Activated CD4-positive, alpha-beta T cell treated with anti-CD3 and anti-CD28 coated beads for 4 hours (primary cell): ENCODE measurements around the gene GRIK1.

ENCODE experiments used
- DNase-seq, 2 donors: peaks; one replicate each; pipeline ENCODE4 v3.0.0-alpha.2; 2020

Gene GRIK1

GRCh38 chr21:29660047-29660720 is 279.6 kb downstream of the GRIK1 start:
- no peak for DNase-seq

GRCh38 chr21:29658934-29659203 is 280.9 kb downstream of the GRIK1 start:
- no peak for DNase-seq

- DNase-seq: no peak
Measured at GRCh38 chr21:29658177-29658933, 281.4 kb downstream of the GRIK1 start.

GRCh38 chr21:29657240-29657989 is 282.4 kb downstream of the GRIK1 start:
- no peak for DNase-seq

GRCh38 chr21:29656504-29657239 is 283.1 kb downstream of the GRIK1 start:
- no peak for DNase-seq

- DNase-seq: no peak
Measured at GRCh38 chr21:29655577-29655976, 284.2 kb downstream of the GRIK1 start.

GRCh38 chr21:29654855-29655254 is 284.9 kb downstream of the GRIK1 start:
- DNase-seq: no peak

GRCh38 chr21:29654203-29654602 is 285.6 kb downstream of the GRIK1 start:
- DNase-seq: no peak

- no peak for DNase-seq
Measured at GRCh38 chr21:29650523-29651022, 289.2 kb downstream of the GRIK1 start.

GRCh38 chr21:29649406-29649814 is 290.4 kb downstream of the GRIK1 start:
- no peak for DNase-seq

- DNase-seq: no peak
Measured at GRCh38 chr21:29648710-29649240, 291.0 kb downstream of the GRIK1 start.

- no peak for DNase-seq
Measured at GRCh38 chr21:29647353-29647781, 292.4 kb downstream of the GRIK1 start.

GRCh38 chr21:29645666-29646553 is 293.9 kb downstream of the GRIK1 start:
- DNase-seq: no peak

GRCh38 chr21:29643289-29643688 is 296.5 kb downstream of the GRIK1 start:
- DNase-seq: no peak

GRCh38 chr21:29642551-29643245 is 297.1 kb downstream of the GRIK1 start:
- no peak for DNase-seq

GRCh38 chr21:29641635-29642550 is 297.9 kb downstream of the GRIK1 start:
- no peak for DNase-seq

- no peak for DNase-seq
Measured at GRCh38 chr21:29641001-29641634, 298.7 kb downstream of the GRIK1 start.

- no peak for DNase-seq
Measured at GRCh38 chr21:29640080-29640508, 299.7 kb downstream of the GRIK1 start.

GRCh38 chr21:29639366-29640079 is 300.3 kb downstream of the GRIK1 start:
- no peak for DNase-seq
